Measurements from ENCODE around the gene CHCHD10. TPM values are rescaled to one million over a fixed set of nuclear protein-coding genes. Genes with fewer than 3 reads are reported as not detected.

Gene CHCHD10
- total RNA-seq, 1 experiment from 2014 or later, result 178 TPM

DNA sequence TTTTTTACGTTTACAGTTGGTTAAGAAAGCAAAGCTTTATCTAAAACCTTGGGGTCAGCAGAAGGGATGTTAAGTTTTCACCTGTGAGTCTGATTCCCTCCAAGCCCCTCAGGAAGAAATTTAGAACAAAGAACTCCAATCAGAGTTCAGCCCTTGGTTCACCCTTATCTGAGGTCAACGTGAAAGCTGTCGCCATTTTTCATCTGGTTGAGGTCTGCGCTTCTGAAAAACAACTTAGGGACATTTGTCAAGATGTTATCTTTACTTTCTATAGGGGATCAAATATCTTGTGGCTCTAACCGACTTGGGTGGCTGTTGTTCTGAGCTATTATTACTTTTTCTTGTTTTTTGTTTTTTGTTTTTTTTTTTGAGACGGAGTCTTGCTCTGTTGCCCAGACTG is 46.9 kb downstream of the CHCHD10 start:
- CTCF ChIA-PET, result no interaction called here
- no TSS peak for BruUV-seq (replicated peaks)
- no peak overlapping the region for H3K4me3 Mint-ChIP-seq (ENCODE audit: unreplicated experiment)

GRCh38 chr22:23718371-23719165 is 49.2 kb downstream of the CHCHD10 start:
- Histone ChIP-seq H3K9me3 (no peaks in the 10 kb centered on the region), H3K4me1 (peaks cover 4% of the 10 kb centered on the region; the same call in 1 of the 2 replicates), H3K27me3 (replicated peaks; ENCODE audit: control insufficient read depth, insufficient read depth, low read length) (no peaks in the 10 kb centered on the region), H3K4me3 (ENCODE audit: low read depth, low read length) (no peak overlapping the region), H3K36me3 (ENCODE audit: control insufficient read depth, insufficient read depth, low read length) (no peaks in the 10 kb centered on the region; the same call in 1 of the 2 replicates)
- intact Hi-C loops (cut with micrococcal nuclease; ENCODE audit: unreplicated experiment), result no loop called here
- TF ChIP-seq CTCF (IDR thresholded peaks at IDR 0.05; ENCODE audit: insufficient read depth in 1 of 2, low read depth in 1 of 2, low read length in 1 of 2, severe bottlenecking in 1 of 2, unreplicated experiment in 1 of 2), result no peak
- Mint-ChIP-seq H3K36me3 (ENCODE audit: insufficient read depth, unreplicated experiment) (peaks cover 10% of the 10 kb centered on the region), H3K27me3 (ENCODE audit: insufficient read depth, unreplicated experiment) (no peaks in the 10 kb centered on the region), H3K4me1 (ENCODE audit: low read depth, unreplicated experiment) (no peaks in the 10 kb centered on the region), H3K27ac (ENCODE audit: unreplicated experiment) (no peak overlapping the region), H3K9me3 (ENCODE audit: unreplicated experiment) (no peaks in the 10 kb centered on the region), H3K4me3 (ENCODE audit: unreplicated experiment) (no peak overlapping the region)
- ChIA-PET CTCF (no interaction called here), POLR2A (no interaction called here)
- no TSS peak for BruUV-seq (replicated peaks)
- DNase-seq, result no peak

More for the DNA sequence above, 46.9 kb downstream of the CHCHD10 start:
- Histone ChIP-seq H3K36me3 (ENCODE audit: control insufficient read depth, insufficient read depth, low read length) (no peaks in the 10 kb centered on the region), H3K4me1 (peaks cover 4% of the 10 kb centered on the region; the same call in 1 of the 2 replicates), H3K27me3 (replicated peaks; ENCODE audit: control insufficient read depth, insufficient read depth, low read length) (no peaks in the 10 kb centered on the region), H3K9me3 (no peaks in the 10 kb centered on the region), H3K4me3 (ENCODE audit: low read depth, low read length) (no peak overlapping the region)
- POLR2A ChIA-PET, result no interaction called here
- Mint-ChIP-seq H3K27ac (ENCODE audit: unreplicated experiment) (no peak overlapping the region), H3K36me3 (ENCODE audit: insufficient read depth, unreplicated experiment) (peaks cover 6% of the 10 kb centered on the region), H3K9me3 (ENCODE audit: unreplicated experiment) (no peaks in the 10 kb centered on the region), H3K27me3 (ENCODE audit: insufficient read depth, unreplicated experiment) (no peaks in the 10 kb centered on the region), H3K4me1 (ENCODE audit: low read depth, unreplicated experiment) (no peaks in the 10 kb centered on the region)
- intact Hi-C loops (cut with micrococcal nuclease; ENCODE audit: unreplicated experiment), result no loop called here
- no peak for DNase-seq
- no peak for TF ChIP-seq CTCF (IDR thresholded peaks at IDR 0.05; ENCODE audit: insufficient read depth in 1 of 2, low read depth in 1 of 2, low read length in 1 of 2, severe bottlenecking in 1 of 2, unreplicated experiment in 1 of 2)

GRCh38 chr22:23716811-23717801 is 50.7 kb downstream of the CHCHD10 start:
- H3K9me3 ChIP-seq, result no peaks in the 10 kb centered on the region
- DNase-seq, result peak; percentile 84 to 89
- peak overlapping the region; percentile 74 for H3K4me3 Mint-ChIP-seq (ENCODE audit: unreplicated experiment)
- peak overlapping the region; percentile 73 for H3K4me3 ChIP-seq (ENCODE audit: low read depth, low read length)
- H3K36me3 Mint-ChIP-seq (ENCODE audit: insufficient read depth, unreplicated experiment), result peaks cover 15% of the 10 kb centered on the region
- no peaks in the 10 kb centered on the region for H3K4me1 Mint-ChIP-seq (ENCODE audit: low read depth, unreplicated experiment)
- TF ChIP-seq CTCF (IDR thresholded peaks at IDR 0.05; ENCODE audit: insufficient read depth in 1 of 2, low read depth in 1 of 2, low read length in 1 of 2, severe bottlenecking in 1 of 2, unreplicated experiment in 1 of 2), result no peak
- BruUV-seq (replicated peaks), result TSS peak; percentile 57
- intact Hi-C loops (cut with micrococcal nuclease; ENCODE audit: unreplicated experiment), result loop anchor here (1.0 to 2.0 kb wide), 2 partner anchors 34 to 96 kb away; partner anchors contain the start of gene ZNF70
- ChIA-PET CTCF (interaction anchor here (0.6 to 1.0 kb wide), 2 partner anchors 33 to 54 kb away, joined by 3 to 4 read pairs; no protein-coding TSS in a partner anchor), POLR2A (interaction anchor here (0.6 kb wide), 2 partner anchors 56 to 96 kb away, joined by 3 read pairs; partner anchors contain the start of gene MMP11)
- no peaks in the 10 kb centered on the region for H3K27me3 ChIP-seq (replicated peaks; ENCODE audit: control insufficient read depth, insufficient read depth, low read length)
- H3K27me3 Mint-ChIP-seq (ENCODE audit: insufficient read depth, unreplicated experiment), result no peaks in the 10 kb centered on the region
- peaks cover 4% of the 10 kb centered on the region; the same call in 1 of the 2 replicates for H3K4me1 ChIP-seq
- H3K36me3 ChIP-seq (ENCODE audit: control insufficient read depth, insufficient read depth, low read length), result no peaks in the 10 kb centered on the region; the same call in 1 of the 2 replicates
- H3K27ac Mint-ChIP-seq (ENCODE audit: unreplicated experiment), result peak overlapping the region; percentile 85
- H3K9me3 Mint-ChIP-seq (ENCODE audit: unreplicated experiment), result no peaks in the 10 kb centered on the region

All from Caco-2 (cell line).